ENCODE data around the gene FREM1.

Gene FREM1

DNA sequence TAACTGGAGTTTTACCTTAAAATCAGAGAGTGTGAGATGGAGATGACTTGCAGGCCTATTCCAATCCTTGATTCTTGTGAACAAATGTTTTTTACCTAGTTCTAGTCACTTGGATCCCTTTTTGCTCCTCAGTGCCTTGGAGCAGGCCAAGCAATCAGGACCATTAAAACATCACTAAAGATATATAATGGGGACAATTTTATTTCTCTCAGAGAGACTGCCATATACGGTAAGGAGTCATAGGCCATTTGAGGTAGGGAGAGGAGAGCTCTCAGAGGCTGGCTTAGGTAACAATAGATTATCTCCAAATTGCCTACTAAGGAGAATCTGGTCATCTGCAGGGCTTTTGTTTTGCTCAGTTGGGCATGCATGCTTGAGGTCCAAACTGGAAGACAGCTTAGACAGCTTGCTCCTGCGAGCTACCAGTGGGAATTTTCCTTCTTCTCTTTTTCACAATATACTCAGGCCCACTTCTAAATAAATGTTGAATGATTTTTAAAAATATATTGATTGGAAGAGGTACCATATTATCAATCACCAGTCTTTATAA lies 44.0 kb downstream of the FREM1 start:
- no peak for DNase-seq

DNA sequence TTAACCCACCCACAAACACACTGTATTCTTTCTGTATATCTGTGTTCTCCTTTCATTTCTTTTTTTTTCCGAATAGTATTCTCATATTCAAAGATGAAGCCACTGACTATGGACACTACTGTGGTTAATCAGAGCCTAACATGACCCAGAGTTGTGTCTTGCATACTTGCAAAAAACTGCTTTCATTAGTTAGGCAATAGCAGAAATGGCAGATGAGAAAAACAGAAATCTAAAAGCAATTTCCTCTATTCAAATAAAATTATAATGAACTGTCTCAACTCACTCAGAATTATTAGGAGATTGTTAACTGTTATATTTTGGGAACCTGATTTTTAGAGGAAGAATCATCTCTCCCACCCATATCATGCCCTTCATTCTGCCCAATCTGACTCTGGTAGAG lies 45.9 kb downstream of the FREM1 start:
- no peak for DNase-seq

DNA sequence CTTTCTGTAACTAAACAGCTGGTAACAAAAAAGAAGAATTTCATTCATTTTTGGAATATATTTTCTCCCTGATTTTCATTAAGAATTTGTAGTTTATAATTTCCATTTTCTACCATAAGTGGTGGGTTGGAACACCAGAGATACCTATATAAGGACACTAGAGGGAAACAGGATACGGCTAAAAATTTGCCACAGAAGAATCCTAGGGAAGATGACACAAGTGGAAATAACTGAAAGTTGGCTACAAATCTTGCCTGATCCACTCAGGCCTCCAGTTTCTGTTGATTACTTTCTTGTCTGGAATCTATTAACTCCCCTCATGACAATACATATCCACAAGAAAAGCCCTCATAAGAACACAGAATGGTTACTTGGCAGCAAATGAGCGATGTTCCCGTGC lies 46.8 kb downstream of the FREM1 start:
- DNase-seq, result no peak

DNA sequence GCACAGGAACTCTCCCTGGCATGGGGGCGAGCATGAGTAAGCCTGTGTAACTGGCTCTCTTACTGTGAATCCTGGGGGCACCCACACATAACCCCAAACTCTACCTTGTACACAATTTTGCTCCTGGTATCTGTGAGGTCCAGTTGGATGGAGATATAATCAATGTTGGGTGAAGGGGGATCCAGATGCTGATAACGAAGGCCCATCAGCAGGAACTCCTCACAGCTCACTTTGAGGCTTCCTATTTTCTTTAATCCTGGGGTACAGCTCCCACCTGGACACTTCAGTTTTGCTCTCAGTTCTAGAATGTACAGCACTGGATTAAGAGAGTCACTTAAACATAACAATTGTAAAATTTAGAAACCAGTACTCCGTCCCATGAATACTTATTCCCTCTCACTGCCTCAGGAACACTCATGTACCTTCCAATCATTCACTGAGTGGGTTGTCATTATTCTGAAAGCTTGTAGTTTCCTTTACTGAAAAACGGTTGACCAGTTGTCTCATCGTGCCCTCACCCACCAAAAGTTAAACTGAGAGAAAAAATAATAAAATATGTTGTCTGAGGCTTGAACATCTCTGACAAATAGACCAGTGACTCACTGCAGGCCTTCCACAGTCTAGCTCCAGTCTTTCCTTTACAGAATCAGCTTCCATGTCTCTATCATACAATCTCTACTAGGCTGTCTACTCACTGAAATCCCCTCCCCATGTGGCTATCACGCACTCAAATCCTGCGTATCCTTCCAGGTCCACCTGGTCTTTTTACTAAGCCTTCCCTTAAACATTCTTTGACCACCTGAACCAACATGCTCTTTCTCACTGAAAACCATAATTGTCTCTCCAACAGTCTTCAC lies 52.6 kb downstream of the FREM1 start:
- no peak for DNase-seq

DNA sequence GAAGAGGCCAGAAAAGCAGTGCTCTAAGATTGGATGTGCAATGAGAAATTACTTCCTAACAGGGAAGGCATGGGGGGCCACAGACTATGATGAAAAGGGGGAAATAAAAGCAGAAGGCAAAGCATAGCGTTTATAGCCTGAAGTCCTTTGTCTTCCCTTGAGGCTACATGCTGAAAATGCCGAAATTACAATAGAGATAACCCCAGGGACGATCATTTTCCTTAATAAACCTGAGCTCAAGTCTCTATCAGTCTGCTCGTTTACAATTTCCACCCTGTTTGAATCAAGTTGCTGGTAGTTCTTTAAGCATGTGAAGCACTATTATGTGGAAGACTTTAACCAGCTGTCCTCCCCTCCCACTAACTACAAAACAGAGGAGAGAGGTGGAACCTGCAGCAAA lies 60.4 kb downstream of the FREM1 start:
- no peak for DNase-seq

DNA sequence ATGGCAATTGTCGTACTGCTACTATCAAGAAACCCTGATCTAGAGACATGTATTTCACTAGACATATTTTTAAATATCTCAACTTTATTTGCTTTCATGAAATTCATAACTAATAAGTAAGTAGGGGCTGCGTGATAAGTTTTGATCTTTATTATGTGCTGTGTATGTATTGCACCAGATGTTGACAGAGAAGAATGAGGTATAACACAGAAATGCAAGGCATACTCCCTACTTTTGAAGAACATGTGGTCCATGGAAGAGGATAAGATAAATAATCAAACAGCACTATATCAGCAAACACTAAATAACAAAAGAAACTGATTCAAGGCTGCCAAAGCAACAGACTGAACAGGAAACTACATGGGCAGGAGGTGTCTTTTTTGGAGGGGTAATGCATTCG lies 60.9 kb downstream of the FREM1 start:
- DNase-seq, result no peak

DNA sequence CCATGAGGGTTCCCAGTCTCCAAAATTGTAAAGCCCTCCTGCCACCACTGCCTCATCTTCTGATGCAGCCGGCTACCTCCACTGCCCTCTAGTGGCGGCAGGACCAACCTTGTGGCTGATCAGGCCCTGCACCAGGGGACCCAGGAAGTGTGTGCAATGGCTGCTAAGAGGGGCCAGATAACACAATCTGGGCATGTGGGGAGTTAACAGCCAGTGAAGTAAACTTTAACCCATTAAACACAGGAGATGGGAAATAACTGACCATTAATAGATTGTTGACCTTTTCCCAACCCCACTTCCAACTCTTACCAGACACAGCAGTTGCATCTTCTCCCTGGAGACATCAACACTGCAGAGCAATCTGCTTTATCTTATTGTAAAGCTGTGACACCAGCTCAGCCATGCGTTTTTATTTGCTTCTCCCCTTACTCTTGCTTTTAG lies 63.3 kb downstream of the FREM1 start:
- DNase-seq, result peak; percentile 53

DNA sequence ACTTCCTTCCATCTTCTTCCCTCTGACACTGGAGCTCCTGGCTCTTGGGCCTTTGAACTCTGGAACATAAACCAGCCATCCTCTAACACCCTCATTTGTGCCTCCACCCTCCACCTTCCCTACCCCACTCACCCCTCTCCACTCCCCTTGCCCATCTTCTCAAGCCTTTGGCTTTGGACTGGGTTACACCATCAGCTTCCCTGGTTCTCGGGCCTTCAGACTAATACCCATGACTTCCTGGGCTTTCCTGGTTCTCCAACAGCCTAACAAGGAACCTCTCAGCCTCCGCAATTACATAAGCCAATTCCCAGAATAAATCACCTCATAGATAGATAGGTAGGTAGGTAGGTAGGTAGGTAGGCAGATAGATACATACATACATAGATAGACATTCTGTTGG lies 67.1 kb downstream of the FREM1 start:
- no peak for DNase-seq

DNA sequence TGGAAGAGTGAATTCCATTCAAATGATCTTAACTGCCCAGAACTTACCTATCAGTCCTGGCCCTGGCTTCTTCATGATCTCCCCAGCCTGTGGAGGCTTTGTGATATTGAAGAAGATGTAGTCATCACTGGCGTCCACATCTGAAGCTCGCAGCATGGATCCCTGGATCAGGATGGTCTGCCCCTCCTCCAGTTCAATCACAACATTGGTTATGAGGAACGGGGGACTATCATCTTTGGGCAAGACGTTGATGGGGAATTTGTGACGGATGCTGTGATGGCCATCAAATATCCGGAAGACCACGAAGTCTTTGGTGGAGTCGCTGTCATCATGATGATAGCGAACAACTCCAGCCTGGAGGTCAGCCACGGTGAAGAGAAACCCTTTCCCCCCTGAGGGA lies 68.0 kb downstream of the FREM1 start:
- DNase-seq, result no peak

DNA sequence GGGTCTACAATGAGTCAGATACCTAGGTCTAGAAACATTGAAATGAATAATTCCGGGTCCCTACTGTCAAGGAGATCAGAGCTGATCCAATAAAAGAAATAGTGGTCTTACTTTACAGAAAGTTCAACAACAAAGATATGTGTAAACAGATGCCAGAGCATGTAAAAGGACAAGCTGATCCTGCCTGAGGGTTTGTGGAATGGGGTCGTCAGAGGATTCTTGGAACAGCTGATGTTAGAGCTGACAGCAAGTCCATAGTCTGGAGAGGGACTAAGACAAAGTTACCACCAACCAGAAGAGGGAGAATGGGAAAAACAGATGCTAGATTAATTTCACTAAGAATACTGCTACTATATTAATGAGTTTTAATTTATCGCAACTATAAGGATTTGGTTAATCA lies 71.5 kb downstream of the FREM1 start:
- no peak for DNase-seq

DNA sequence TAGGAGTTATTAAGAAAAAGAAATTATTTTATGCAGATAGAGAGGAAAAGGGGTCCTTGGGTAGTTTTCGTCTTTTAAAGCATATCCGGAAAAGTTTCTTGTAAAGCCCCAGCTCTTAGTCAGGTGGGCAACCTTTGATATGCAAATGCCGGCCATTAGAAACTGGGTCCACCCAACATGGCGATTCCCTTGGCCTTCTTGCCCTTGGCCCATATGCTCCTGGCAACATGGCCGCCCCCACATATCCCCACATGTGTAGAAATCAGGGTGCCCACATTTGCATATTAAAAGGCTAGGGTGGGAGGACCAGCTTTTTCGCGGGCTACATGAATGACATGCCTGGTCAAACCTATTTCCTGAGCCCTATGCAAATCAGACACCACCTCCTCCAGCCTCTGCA lies 73.3 kb downstream of the FREM1 start:
- no peak for DNase-seq

DNA sequence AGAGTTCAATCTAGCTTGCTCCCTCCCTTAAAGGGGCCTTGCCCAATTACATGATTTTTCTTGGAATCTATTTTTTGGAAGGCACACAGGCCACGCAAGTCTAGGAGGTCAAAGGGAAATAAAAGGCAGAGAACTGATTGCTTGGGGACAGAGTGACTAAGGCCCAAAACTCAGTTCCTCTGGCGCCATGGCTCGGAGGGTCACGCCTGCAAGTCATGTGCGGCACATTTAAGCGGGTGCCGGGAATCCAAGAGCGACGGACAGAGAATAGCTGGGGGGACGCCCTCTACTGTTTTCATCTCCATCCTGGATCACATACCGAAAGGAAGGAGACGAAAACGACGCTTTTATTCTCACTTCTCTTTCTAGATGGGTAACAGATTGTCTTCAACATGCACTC lies 78.6 kb downstream of the FREM1 start:
- DNase-seq, result peak; percentile 9

DNA sequence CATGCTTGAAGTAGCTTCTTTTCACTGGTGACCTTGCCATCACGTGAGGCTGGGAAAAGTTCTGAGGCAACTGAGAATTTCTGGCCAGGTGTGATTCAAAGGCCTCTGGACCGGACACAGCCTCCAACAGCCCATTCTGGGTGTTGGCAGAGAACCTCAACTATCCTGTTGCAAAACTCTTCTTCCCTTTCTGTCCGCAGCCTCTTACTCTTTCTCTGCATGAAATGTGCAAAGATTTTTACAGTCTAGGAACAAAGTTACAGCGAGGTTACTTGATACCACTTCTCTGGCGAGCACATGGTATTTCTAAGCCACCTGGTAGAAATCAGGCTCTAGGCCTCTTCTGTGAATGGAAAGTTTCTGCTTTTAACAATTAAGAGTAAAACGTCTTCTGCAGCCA lies 79.2 kb downstream of the FREM1 start:
- DNase-seq, result no peak

DNA sequence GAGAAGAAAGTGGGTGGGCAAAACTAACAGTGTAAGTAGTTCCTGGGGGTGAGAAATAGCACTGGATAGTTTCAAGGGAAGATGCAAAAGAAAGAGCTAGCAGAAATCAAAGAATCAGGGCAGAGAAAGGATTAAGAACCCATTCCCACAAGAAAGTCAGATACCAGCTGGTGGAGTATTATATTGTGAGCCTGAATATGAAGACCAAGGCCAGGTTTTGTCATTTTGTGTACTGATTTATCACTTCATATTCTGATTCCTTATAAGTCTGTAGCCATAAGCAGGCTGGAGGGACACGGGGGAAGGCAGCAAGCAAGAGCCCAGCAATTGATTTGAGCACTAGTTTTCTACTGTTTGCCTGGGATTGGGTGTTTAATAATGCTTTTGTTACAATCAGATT lies 80.2 kb downstream of the FREM1 start:
- DNase-seq, result no peak

DNA sequence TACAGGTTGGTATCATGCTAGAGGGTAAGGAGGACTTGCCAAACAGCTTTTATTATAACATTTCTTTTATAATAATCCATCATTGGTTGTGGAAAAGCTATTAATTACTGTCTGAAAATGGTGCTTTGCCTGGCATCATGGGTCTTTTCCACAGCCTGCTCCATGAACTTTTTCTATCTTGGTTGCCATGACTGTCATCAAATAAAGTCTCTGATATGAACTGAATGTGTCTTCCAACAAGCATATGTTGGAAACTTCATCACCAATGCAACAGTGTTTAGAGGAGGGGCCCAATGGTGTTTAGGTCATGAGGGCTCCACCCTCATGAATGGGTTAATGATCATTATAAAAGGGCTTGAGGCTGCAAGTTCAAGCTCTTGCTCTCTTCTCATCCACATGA lies 81.0 kb downstream of the FREM1 start:
- no peak for DNase-seq

DNA sequence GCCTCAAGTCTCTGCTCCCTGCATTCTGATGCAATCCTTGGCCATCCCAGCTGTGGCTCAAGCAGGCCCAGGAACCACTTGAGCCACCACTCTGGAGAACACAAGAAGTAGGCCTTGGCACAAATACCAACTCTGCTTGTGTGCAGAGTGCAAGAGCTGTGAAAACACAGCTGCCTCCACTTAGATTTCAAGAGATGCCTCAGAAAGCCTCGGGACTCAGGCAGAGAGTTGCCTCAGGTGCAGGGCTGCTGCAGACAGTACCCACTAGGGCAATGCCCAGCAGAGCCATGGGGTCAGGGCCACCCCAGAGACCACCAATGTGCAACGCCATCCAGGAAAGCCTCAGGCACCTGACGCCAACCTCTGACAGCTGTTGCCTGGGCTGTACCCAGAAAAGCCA lies 82.4 kb downstream of the FREM1 start:
- no peak for DNase-seq

DNA sequence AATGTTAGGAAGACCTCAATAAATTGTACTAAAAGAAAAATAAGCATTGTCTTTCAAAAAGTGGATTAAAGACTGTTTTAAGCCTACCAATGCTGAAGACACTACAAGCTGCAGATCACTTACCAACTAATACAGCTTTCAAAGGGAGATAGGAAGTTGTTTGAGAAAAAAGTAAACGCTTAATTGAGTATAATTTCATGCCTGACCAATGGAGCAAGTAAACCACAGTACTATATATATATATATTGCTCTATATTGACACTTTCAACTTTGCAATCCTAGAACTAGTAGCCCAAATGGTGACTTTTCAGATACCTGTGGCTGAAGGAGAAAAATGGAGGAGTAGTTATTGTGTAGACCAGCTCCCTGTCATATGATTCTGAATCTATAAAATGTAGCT lies 85.7 kb downstream of the FREM1 start:
- DNase-seq, result no peak

DNA sequence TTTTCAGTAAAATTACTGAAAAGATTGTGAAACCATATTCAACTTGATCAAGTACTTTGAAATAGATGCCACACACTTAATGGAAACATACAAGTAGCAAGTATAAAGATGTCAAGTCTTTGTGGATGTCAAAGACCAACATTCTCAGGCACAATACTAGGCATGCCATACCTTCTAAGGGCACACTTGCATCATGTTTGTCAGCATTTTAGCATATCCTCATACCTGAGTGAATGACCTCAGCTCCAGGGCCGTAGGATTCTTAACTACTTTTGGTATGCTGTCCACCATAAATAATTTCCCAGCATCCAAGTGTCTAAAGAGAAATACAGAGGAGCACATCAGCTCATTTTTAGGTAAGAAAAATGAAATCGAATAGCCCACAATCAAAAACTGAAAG lies 86.4 kb downstream of the FREM1 start:
- no peak for DNase-seq

DNA sequence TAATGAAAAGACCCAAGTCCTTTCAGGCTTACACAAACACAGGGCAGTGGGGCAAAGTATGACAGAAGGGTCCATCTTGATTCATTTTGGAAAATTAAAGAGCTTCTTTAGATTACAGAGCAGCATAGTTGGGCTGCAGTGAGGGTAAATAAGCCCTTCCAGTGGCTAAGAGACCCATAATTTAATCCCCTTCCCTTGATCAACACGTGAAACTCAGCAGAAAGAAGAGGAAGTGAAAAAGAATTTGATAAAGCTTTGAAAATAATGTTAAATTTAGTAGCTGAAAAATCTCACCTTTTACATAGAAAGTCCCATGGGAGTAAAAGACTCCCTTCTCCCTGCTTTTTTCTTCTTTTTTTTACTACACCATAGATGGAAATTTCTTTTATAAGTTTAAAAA lies 87.6 kb downstream of the FREM1 start:
- no peak for DNase-seq

DNA sequence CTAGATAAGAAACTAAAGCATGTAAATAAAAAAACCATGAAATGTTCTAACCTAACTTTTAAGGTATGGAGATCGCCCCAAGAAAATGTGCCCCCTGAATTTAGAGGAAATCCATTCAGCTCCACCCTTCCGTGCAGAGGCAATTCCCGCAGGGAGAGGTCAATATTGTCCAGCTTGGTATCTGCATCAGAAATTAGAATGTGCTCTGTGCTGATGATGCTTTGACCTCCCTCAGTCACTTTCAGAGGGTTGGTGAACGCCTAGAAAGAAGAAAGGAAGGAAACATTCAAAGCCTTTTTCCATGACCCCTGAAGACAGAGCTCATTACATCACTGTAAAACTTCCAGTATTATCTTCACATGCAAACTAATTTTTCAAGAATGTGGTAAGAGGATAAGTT lies 91.0 kb downstream of the FREM1 start:
- no peak for DNase-seq

DNA sequence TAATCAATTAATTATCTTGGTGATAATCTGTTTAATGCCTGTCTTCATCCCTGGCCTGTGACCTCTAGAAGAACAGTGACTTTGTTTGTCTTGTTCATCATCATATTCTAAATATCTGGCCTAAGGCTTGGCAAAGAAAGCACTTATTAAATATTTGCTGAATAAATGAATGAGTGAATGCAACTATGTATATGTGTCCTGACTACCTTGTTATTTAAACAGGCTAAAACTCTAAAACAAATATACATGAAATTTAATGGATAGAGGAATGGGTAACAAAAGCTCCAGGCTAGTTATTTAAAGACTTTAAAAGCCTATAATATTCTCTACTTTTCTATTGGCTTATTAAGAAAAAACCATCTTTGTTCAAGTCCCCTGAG lies 96.0 kb downstream of the FREM1 start:
- DNase-seq, result no peak

DNA sequence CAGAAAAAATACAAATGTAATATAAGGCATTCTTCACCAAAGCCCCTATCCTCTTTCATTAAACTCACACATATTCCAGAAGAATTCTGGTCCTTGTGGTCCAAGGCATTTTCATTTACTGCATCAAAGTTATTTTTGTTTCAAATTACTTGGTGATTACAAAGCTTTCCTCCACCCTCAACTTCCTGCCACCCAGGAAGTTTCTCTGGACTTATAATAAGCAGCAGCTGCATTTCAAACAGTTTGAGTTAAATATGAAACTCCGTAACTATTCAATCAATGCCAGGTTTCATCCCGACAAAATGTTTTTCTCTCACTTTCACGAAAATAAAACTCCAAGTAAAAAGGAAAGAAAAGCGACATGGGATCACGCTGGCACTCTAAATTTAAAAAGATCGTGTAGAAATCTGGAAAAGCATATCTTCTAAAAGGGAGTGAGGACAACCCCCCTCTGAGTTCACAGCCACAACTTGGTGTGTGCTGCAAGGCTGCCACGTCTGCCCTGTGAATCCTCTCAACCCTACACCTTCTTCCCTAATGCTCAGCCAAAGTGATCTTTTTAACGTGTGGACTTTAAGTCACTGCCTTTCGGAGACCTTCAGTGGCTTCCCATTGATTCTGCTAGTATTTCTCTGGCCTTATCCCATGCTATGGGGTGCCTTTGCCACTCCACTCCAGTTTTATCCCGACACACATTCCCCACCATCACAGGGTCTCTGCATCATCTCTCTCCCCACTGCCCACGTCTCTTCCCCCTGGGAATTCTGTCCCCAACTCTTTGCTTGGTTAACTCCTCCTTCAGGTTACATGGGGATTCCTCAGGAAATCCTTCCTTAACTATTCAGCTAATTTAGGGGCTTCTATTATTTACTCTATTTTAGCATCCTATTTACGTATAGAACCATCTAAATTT lies 96.6 kb downstream of the FREM1 start:
- peak; percentile 39 for DNase-seq

DNA sequence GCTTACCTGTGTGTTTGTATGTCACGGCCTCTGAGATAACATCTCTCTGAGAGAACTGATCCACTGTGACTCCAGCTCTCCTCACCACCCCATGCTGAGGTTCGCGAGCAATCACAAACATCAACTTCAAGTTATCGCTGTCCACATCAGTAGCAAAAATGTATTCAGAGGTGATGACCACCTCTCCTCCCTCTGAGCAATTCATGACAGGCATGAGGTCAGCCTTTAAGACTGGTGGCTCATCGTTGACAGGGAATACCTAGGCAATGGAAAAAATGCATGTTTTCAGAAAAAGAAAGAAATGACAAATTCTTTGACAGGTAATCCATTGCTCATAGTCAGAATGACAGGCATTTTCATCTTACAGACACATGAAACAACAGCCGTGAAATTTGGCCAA lies 97.4 kb downstream of the FREM1 start:
- DNase-seq, result no peak

DNA sequence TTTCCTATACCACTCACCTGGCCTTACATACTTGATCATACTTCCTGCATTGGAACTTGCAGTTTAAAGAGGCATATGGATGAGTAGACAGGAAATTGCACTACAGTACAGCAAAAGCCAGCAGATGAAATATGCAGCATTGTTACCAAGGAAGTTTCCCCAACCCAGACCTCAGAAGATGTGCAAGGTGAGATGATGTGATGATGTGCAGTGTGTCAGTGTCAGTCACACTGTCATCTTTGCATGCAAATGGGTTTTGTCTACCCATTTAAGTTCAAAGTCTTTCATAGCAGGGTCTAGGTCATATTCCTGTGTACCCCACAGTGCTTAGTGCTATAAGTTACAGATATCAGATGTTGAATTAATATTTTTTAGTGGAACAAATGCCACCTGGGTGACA lies 98.4 kb downstream of the FREM1 start:
- DNase-seq, result no peak

Measured in EL (cell line).